ENCODE results near the gene CCDC57.

- TF ChIP-seq CTCF (conservative IDR thresholded peaks at IDR 0.05; ENCODE audit: low read depth, low read length) (no peak), EZH2phosphoT487 (IDR thresholded peaks at IDR 0.05; ENCODE audit: borderline replicate concordance, low read length) (no peak)
Observed at GRCh38 chr17:82079001-82079677, 133.5 kb downstream of the CCDC57 start.
